T-cell (primary cell): ENCODE results near the gene C2CD3. TPM values are rescaled to one million over a fixed set of nuclear protein-coding genes. Genes with fewer than 3 reads are reported as not detected.

ENCODE experiments used
- ATAC-seq, 4 experiments: fragments of 200-7000 bp in 3 of 4; fragments of 150-1000 bp in 1 of 4; cut with Tn5 transposase; replicated peaks in 1 of 4; 1 replicate in 3 of 4; 2 replicates in 1 of 4; pipeline ENCODE4 v1.10.0; 2021; ENCODE audit warnings: moderate library complexity in 3 of 4, mild to moderate bottlenecking in 2 of 4, moderate number of reproducible peaks in 1 of 4
- CTCF ChIA-PET, 2 donors: fragments of 300-600 bp; sonication (Branson Sonifier 250); formaldehyde crosslinking; loops; one replicate each; lab custom pipeline; 2022; ENCODE audit warnings: antibody characterized with exemption in 2 of 2; lab: Charles Lee
- POLR2A ChIA-PET, 2 donors: fragments of 300-600 bp; sonication (Branson Sonifier 250); formaldehyde crosslinking; loops; one replicate each; lab custom pipeline; 2022; ENCODE audit warnings: antibody characterized with exemption in 2 of 2; lab: Charles Lee
- DNase-seq, 35 experiments: peaks; one replicate each; pipeline versions ENCODE4 v3.0.0 to v3.0.0-alpha.2; 2013 to 2023
- H3K27ac ChIP-seq: one replicate; pipeline ENCODE4 v1.5.1; 2013; ENCODE audit warnings: low read length
- H3K27me3 ChIP-seq, 2 experiments: replicated peaks in 1 of 2; 1 replicate in 1 of 2; 2 replicates in 1 of 2; pipeline versions ENCODE4 v1.6.1 to v1.7.0; 2013; ENCODE audit warnings: low read length in 1 of 2, mixed read lengths in 1 of 2; ENCODE audit not compliant: control insufficient read depth in 2 of 2, insufficient read depth in 2 of 2; ENCODE audit errors: extremely low read depth in 1 of 2
- H3K36me3 ChIP-seq, 2 donors: 1 replicate in 1 of 2; 2 replicates in 1 of 2; pipeline versions ENCODE4 v1.6.1 to v1.7.0; 2013; ENCODE audit warnings: low read length in 1 of 2; ENCODE audit not compliant: control insufficient read depth in 2 of 2, insufficient read depth in 1 of 2; ENCODE audit errors: extremely low read depth in 1 of 2
- H3K4me1 ChIP-seq, 2 experiments: 1 replicate in 1 of 2; 2 replicates in 1 of 2; pipeline versions ENCODE4 v1.6.1 to v1.7.0; 2013; ENCODE audit warnings: low read length in 2 of 2, mixed read lengths in 1 of 2; ENCODE audit not compliant: insufficient read depth in 2 of 2, control insufficient read depth in 1 of 2; ENCODE audit errors: extremely low read depth in 1 of 2
- H3K4me3 ChIP-seq, 2 donors: 1 replicate in 1 of 2; 2 replicates in 1 of 2; pipeline versions ENCODE4 v1.5.1 to v1.7.0; 2013; ENCODE audit warnings: mild to moderate bottlenecking in 2 of 2, low read length in 1 of 2, moderate library complexity in 1 of 2; ENCODE audit not compliant: control insufficient read depth in 1 of 2; ENCODE audit errors: extremely low read depth in 1 of 2
- H3K9me3 ChIP-seq: 2 replicates; pipeline ENCODE4 v1.7.0; 2013
- H3K27ac Mint-ChIP-seq, 2 donors: one replicate each; pipeline ENCODE4 v1.8.0; 2020 to 2021; ENCODE audit warnings: mild to moderate bottlenecking in 2 of 2, mixed read lengths in 2 of 2
- H3K27me3 Mint-ChIP-seq, 2 donors: one replicate each; pipeline ENCODE4 v1.8.0; 2021 to 2022; ENCODE audit warnings: mixed read lengths in 2 of 2
- H3K36me3 Mint-ChIP-seq: one replicate; pipeline ENCODE4 v1.8.0; 2021; ENCODE audit warnings: mixed read lengths
- H3K4me1 Mint-ChIP-seq, 3 donors: one replicate each; pipeline ENCODE4 v1.8.0; 2020 to 2022; ENCODE audit warnings: mixed read lengths in 3 of 3, mild to moderate bottlenecking in 1 of 3
- H3K4me3 Mint-ChIP-seq, 3 donors: one replicate each; pipeline ENCODE4 v1.8.0; 2020 to 2022; ENCODE audit warnings: mild to moderate bottlenecking in 3 of 3, mixed read lengths in 3 of 3, moderate library complexity in 3 of 3
- H3K9me3 Mint-ChIP-seq, 3 donors: one replicate each; pipeline ENCODE4 v1.8.0; 2020 to 2022; ENCODE audit warnings: mixed read lengths in 3 of 3
- WGBS: methylation state at CpG from one replicate; pipeline ENCODE4 v1.1.5; 2013; ENCODE audit warnings: missing lambda C conversion rate; ENCODE audit not compliant: insufficient coverage; 5-methylcytosine and 5-hydroxymethylcytosine counted together
- total RNA-seq, 35 experiments: library from RNA in 6 of 35; stranded (reverse) in 6 of 35; fragments of 120-200 nt in 1 of 35; gene quantifications; one replicate each; pipeline versions ENCODE4 v1.2.1 to v1.2.4 and lab custom pipeline; 2013 to 2026

The C2CD3 gene
- total RNA-seq, 5 donors from 2014 or later (not counting 1 experiment from before 2014, with no cell fraction given): 37.0 to 47.7 (median 41.0) TPM

DNA sequence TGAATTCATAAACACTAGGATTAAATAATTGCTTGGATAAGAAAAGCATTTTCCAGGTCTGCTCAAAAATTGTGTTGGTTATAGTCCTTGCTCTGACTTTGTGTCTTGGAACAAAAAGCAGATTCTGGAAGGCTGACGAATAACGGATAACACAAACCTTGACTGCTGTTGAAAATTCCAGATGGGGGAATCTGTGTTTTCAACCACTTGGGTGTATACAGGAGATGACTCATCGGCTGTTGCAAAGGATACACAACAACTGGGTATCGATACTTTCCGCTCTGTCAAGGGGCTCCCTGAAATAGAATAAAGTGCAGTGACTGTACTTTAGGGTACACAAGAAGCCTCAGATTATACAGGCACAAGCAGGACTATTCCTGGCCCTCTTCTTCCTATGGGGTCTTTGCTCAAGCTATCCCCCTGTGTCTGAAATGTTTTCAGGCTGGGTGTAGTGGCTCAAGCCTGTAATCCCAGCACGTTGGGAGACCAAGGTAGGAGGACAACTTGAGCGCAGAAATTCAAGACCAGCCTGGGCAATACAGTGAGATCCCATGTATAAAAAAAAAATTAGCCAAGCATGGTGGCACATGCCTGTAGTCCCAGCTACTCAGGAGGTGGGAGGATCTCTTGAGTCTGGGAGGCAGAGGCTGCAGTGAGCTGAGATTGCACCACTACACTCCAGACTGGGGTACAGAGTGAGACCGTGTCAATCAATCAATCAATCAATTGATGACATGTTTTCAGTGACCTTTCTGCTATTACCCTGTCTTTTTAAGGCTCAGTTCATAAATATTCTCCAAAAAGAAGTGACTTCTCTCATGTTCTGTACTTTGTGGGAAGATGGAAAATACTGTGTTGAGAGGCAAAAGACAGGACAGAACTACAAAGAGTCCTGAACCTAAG is 113.3 kb downstream of the C2CD3 start:
- no peak for ATAC-seq
- CTCF ChIA-PET: no interaction called here
- Mint-ChIP-seq H3K9me3 (no peaks in the 10 kb centered on the region), H3K4me1 (peaks cover 5 to 11% (median 5%) of the 10 kb centered on the region in 3 donors), H3K27me3 (no peaks in the 10 kb centered on the region), H3K27ac (no peak overlapping the region), H3K4me3 (no peak overlapping the region), H3K36me3 (peaks cover 44% of the 10 kb centered on the region)
- no peak overlapping the region for H3K4me3 ChIP-seq
- POLR2A ChIA-PET: no interaction called here
- H3K4me1 ChIP-seq: no peaks in the 10 kb centered on the region
- no peak for DNase-seq
- H3K27ac ChIP-seq: no peak overlapping the region
- WGBS: 92% methylated on average over 4 of the region's 8 CpGs
- no peaks in the 10 kb centered on the region for H3K9me3 ChIP-seq
- H3K36me3 ChIP-seq: peaks cover 8 to 24% of the 10 kb centered on the region in 2 donors
- no peaks in the 10 kb centered on the region for H3K27me3 ChIP-seq

DNA sequence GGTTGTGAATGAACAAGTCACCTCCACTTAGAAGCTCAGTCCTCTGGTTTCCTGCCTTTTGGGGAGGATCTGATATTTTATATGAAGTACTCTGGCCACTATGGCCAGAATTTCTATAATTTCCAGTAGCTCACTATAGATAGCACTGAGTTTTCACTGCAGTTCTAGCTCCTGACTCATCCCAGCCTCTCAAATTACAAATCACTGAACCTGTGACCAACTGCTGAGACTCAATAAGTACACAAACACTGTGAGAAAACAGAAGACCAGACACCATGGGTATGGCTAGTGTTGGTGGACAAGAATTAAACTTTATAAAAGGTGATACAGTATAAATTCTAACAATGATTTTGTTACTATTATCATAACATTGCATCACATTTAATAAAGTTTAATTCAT is 114.9 kb downstream of the C2CD3 start:
- peaks cover 43% of the 10 kb centered on the region for H3K36me3 Mint-ChIP-seq

DNA sequence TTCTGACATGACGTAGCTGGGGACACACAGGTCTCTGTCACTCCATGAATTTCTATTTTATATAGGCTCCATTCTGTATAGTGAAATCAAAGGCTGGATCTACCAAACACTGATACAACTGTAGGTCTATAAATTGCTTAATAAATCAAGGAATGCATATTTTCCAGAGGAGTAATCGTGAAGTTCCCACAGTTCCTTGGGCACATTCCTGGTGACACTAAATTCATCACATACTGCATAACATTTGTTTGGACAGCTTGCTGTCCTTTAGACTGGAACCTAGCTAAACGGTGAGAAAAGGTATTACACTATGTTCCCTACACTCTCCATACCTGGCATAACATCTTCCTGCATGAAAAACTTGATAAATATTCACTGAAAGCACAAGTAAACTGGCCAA is 120.3 kb downstream of the C2CD3 start:
- Mint-ChIP-seq H3K4me1 (peaks cover 0 to 6% (median under 1%) of the 10 kb centered on the region in 3 donors), H3K27ac (no peak overlapping the region), H3K27me3 (no peaks in the 10 kb centered on the region), H3K4me3 (no peak overlapping the region), H3K36me3 (peaks cover 54% of the 10 kb centered on the region), H3K9me3 (no peaks in the 10 kb centered on the region)
- peaks cover 0 to 43% of the 10 kb centered on the region in 2 donors for H3K36me3 ChIP-seq
- ATAC-seq (no peak), DNase-seq (no peak)
- no CpG with 5 or more reads among the region's 3 CpGs for WGBS
- no peaks in the 10 kb centered on the region for H3K4me1 ChIP-seq
- no peak overlapping the region for H3K27ac ChIP-seq
- no peak overlapping the region for H3K4me3 ChIP-seq
- no peaks in the 10 kb centered on the region for H3K9me3 ChIP-seq
- no peaks in the 10 kb centered on the region for H3K27me3 ChIP-seq
- POLR2A ChIA-PET: no interaction called here
- CTCF ChIA-PET: interaction anchor here in 1 of 2 donors (0.7 kb wide), 1 partner anchor 35 kb away, joined by 4 read pairs; no protein-coding TSS in a partner anchor

More for the DNA sequence above, 114.9 kb downstream of the C2CD3 start:
- ChIA-PET POLR2A (no interaction called here), CTCF (no interaction called here)
- Mint-ChIP-seq H3K27ac (no peak overlapping the region), H3K4me3 (no peak overlapping the region), H3K4me1 (peaks cover 5 to 10% (median 5%) of the 10 kb centered on the region in 3 donors), H3K9me3 (no peaks in the 10 kb centered on the region), H3K27me3 (no peaks in the 10 kb centered on the region)
- H3K27me3 ChIP-seq: no peaks in the 10 kb centered on the region
- peaks cover 8 to 30% of the 10 kb centered on the region in 2 donors for H3K36me3 ChIP-seq
- ATAC-seq (no peak), DNase-seq (no peak)
- H3K9me3 ChIP-seq: no peaks in the 10 kb centered on the region
- no peak overlapping the region for H3K4me3 ChIP-seq
- H3K27ac ChIP-seq: no peak overlapping the region
- H3K4me1 ChIP-seq: no peaks in the 10 kb centered on the region

DNA sequence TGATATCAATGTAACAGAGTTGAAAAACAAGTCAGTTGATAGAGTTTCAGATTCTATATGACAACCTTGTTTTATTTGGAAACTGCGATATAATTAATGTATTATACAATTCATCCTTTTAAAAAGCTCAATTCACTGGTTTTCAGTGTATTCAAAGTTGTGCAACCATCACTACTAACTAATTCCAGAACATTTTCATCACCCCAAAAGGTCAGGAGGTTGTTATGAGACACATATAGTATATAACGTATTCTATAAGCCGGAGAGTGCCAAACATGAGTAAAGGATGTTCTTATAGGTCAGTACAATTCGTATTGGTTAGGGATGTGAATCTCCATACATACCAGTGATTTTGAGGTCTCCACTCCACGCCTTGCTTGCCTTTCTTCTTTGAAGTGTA is 121.8 kb downstream of the C2CD3 start:
- H3K27ac ChIP-seq: no peak overlapping the region
- ChIA-PET POLR2A (no interaction called here), CTCF (no interaction called here)
- peaks cover 0 to 35% of the 10 kb centered on the region in 2 donors for H3K36me3 ChIP-seq
- H3K27me3 ChIP-seq: no peaks in the 10 kb centered on the region
- no peaks in the 10 kb centered on the region for H3K4me1 ChIP-seq
- Mint-ChIP-seq H3K36me3 (peaks cover 62% of the 10 kb centered on the region), H3K4me1 (peaks cover 0 to 5% (median 0%) of the 10 kb centered on the region in 3 donors), H3K4me3 (no peak overlapping the region), H3K27me3 (no peaks in the 10 kb centered on the region), H3K27ac (no peak overlapping the region), H3K9me3 (no peaks in the 10 kb centered on the region)
- no peak overlapping the region for H3K4me3 ChIP-seq
- no peak for DNase-seq
- no CpG with 5 or more reads among the region's 5 CpGs for WGBS
- H3K9me3 ChIP-seq: no peaks in the 10 kb centered on the region
- ATAC-seq: no peak

DNA sequence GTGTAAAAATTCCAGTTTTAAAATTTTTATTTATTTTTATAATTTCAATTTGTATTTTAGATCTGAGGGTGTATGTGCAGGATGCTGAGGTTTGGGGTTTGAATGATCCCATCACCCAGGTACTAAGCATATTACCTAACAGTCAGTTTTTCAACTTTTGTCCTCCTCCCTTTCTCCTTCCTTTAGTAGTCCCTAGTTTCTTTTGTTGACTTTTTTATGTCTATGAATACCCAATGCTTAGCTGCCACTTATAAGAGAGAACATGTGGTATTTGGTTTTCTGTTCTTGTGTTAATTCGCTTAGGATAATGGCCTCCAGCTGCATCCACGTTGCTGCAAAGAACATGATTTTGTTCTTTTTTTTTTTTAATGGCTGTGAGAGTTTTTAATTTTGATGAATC is 126.3 kb downstream of the C2CD3 start:
- Mint-ChIP-seq H3K27ac (no peak overlapping the region), H3K4me1 (peaks cover 0 to 5% (median 1%) of the 10 kb centered on the region in 3 donors), H3K9me3 (no peaks in the 10 kb centered on the region), H3K36me3 (peaks cover 64% of the 10 kb centered on the region), H3K27me3 (no peaks in the 10 kb centered on the region), H3K4me3 (no peak overlapping the region)
- 92% methylated on average over 2 of the region's 2 CpGs for whole genome bisulfite sequencing
- DNase-seq (no peak), ATAC-seq (no peak)
- Histone ChIP-seq H3K27me3 (no peaks in the 10 kb centered on the region), H3K4me1 (no peaks in the 10 kb centered on the region), H3K27ac (no peak overlapping the region), H3K9me3 (no peaks in the 10 kb centered on the region), H3K36me3 (peaks cover 3 to 33% of the 10 kb centered on the region in 2 donors), H3K4me3 (no peak overlapping the region)
- ChIA-PET POLR2A (interaction anchor here in 1 of 2 donors (0.6 to 0.7 kb wide), 2 partner anchors 69 to 193 kb away, joined by 9 to 10 read pairs; no protein-coding TSS in a partner anchor), CTCF (no interaction called here)

DNA sequence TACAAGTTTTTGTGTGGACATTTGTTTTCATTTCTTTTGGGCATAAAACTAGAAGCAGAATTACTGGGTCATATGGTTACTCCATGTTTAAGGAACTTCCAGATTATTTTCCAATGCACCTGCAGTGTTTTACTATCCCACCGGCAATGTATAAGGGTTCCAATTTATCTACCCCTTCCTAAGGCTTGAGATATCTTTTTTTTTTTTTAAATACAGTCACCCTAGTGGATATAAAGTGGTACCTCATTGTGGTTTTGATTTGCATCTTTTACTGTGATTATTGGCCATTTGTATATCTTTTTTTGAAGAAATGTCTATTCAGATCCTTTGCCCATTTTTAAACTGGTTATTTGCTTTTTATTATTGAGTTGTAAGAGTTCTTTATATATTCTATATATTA is 127.4 kb downstream of the C2CD3 start:
- ATAC-seq: no peak
- ChIA-PET POLR2A (interaction anchor here in 1 of 2 donors (0.6 kb wide), 1 partner anchor 66 kb away, joined by 3 read pairs; no protein-coding TSS in a partner anchor), CTCF (no interaction called here)
- Mint-ChIP-seq H3K27ac (no peak overlapping the region), H3K9me3 (no peaks in the 10 kb centered on the region), H3K27me3 (no peaks in the 10 kb centered on the region), H3K4me3 (no peak overlapping the region), H3K4me1 (peaks cover 0 to 5% (median 1%) of the 10 kb centered on the region in 3 donors), H3K36me3 (peaks cover 63% of the 10 kb centered on the region)
- Histone ChIP-seq H3K27me3 (no peaks in the 10 kb centered on the region), H3K36me3 (peaks cover 3 to 36% of the 10 kb centered on the region in 2 donors), H3K9me3 (no peaks in the 10 kb centered on the region), H3K27ac (no peak overlapping the region), H3K4me1 (no peaks in the 10 kb centered on the region), H3K4me3 (no peak overlapping the region)
- DNase-seq: no peak
- no CpG with 5 or more reads among the region's 1 CpG for WGBS
